VCaP (cell line): ENCODE results near the gene SIX3.

ENCODE experiments used
- H3K27ac ChIP-seq: fragments of 450-650 bp; 2 replicates; pipeline ENCODE4 v1.5.1; 2017
- TF ChIP-seq, protein P1 (sequence below): fragments of 450-650 bp; conservative IDR thresholded peaks from 2 replicates; pipeline ENCODE4 v1.5.1; 2017; ENCODE audit warnings: mild to moderate bottlenecking, moderate library complexity

The SIX3 gene

DNA sequence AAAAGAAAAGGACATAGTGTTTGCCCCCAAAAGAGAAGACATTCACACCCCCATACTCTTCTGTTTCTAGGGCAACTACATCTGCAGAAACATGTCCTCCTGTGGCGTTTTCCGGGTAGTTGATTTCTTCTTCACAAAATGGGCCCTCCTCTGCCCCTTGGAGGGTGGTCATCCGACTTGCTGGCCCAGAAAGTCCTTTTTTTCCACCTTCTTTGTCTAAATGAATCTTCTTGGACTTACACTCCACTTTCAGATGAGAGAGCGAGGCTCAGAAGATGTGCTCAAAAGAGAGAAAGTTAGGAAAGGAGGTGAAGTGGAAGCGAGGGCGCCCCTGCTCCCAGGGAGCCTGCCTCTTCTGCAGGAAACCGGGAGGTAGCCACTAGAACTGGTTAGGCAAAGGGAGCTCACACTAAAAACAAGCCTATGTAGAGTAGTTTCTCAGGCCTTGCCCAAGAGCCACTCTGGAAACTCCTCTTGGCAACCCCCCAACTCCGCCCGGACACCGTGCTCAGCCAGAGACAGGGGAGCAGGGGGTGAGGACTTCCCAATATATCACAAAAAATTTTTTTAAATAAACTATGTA, 10.2 kb upstream of the SIX3 start:
- H3K27ac ChIP-seq = no peak overlapping the region
- TF ChIP-seq, protein P1, sequence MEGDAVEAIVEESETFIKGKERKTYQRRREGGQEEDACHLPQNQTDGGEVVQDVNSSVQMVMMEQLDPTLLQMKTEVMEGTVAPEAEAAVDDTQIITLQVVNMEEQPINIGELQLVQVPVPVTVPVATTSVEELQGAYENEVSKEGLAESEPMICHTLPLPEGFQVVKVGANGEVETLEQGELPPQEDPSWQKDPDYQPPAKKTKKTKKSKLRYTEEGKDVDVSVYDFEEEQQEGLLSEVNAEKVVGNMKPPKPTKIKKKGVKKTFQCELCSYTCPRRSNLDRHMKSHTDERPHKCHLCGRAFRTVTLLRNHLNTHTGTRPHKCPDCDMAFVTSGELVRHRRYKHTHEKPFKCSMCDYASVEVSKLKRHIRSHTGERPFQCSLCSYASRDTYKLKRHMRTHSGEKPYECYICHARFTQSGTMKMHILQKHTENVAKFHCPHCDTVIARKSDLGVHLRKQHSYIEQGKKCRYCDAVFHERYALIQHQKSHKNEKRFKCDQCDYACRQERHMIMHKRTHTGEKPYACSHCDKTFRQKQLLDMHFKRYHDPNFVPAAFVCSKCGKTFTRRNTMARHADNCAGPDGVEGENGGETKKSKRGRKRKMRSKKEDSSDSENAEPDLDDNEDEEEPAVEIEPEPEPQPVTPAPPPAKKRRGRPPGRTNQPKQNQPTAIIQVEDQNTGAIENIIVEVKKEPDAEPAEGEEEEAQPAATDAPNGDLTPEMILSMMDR = no peak

DNA sequence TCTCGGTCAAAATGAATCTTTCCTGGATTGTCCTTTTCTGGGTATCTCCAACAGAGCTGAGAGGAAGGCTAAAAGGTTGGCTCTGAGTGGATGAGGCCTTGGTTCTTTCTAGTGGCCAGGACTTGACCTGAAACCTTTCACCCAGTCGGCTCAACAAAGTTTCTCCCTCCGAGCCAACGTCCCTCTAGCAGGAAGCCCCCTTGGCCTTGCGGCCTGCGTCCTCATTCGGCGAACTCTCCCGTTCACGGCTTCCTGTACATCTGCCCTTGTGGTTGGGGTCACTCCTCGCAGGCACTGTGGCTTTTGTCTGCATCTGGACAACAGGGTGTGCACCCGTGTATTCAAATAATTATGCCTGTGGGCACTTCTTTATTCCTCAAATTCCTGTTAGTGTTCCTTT, 9.4 kb upstream of the SIX3 start:
- TF ChIP-seq, protein P1 = no peak
- no peak overlapping the region for H3K27ac ChIP-seq

DNA sequence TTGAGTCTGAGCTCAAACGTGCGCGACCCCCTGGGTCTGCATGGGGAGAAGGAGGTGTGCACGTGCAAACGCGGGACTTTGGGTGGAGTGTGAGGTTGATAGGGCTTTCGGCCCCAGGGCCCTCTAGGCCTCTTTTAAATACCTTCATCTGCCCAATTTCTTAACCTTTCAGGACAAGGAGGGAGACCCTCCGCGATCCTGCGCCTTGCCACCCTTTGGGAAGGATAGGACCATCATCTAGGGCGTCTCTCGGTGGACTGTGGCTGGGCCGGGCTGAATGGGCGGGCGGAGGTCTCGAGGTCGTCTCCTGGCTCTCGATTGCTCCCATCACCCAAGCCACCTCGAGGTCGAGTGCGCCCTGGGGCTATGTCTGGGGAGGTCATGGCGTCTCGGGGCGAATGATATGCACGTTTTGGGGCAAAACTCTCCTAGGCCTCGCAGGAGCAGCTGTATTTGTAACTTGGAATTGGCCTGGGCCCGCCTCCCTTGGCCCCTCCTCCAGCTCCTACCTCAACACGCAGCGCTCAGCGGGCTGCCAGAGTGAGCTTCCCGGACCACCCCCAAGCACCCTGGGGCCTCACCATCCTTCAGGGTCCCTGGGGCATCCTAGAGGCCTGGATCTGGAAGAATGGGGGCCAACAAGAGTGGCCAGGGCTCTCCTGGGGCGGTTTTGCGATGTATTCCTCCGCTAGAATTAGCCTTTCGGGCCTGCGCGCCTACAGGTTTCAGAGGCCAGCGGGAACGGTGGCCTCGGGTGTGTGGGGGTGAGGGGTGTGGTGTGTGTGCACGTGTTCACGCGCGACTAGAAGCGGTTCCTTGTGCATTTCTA, 8.7 kb upstream of the SIX3 start:
- H3K27ac ChIP-seq = no peak overlapping the region
- TF ChIP-seq, protein P1 = no peak

DNA sequence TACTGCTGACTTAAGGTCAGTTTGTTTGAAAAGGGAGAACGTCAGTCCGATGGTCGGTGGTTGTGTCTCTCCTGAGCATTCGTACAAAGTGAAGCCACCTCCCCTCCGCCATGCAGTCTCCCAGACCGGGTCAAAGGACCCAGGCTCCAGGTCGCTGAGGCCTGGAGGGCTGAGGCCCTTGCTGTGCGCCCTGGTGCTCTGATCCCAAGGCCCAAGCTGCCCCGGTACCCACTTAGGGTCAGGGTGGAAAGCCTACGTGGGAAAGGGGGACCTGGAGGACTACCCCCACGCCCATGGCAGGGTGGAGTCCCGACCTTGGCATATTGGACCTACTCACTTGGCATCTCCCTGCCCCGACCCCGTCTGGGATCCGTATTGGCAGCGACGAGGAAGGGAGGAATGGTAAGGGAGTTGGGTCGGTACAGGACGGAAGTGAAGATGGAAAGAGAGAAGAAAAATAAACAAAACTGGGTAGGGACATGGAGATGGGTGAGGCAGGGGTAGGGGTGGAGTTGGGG, 8.0 kb upstream of the SIX3 start:
- TF ChIP-seq, protein P1 = no peak
- no peak overlapping the region for H3K27ac ChIP-seq

DNA sequence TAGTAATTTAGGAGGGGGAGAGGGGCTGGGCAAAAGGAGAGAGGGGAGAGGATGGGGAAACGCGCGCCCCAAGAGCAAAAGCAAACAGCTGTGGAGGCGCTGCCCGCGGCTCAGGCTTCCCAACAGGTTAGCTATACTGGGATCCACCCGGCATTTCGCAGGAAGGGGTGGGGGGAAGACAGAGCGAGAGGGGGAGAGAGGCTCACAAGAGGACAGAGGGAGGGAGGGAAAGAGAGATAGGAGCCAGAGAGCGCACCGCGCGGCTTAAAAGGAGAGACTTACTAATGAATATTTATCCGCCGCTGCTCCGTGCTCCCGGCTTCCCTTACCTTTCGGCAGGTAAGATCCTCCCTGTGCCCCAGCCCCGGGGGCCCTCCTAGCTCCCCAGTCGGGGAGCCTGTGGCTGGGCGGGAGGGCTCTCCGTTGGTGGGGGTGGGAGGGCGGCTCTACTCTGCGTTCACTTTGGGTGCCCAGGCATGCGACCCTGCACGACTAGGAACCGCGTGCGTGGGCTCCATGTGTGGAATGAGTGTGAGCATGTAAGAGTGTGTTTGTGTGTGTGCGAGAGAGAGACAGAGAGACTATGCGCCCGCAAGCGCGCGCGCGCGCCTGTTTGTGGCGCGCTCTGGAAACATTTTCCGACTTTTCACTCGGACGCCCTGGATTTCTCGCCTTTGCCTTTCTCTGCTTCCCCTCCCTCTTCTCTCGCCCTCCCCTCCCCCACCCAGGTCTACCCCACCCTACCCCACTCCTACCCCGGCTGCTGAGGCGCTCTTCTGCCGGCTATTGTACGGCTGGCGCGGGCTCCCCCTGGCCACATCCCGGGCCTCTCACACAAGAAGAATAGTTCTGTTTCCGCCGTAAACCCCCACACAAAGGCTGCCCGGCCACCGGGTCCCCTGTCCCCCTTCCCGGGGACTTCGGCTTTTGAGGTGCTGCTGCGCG, 7.2 kb upstream of the SIX3 start:
- H3K27ac ChIP-seq = peak overlapping the region; percentile 7; the same call in 1 of the 2 replicates
- TF ChIP-seq, protein P1 = no peak

DNA sequence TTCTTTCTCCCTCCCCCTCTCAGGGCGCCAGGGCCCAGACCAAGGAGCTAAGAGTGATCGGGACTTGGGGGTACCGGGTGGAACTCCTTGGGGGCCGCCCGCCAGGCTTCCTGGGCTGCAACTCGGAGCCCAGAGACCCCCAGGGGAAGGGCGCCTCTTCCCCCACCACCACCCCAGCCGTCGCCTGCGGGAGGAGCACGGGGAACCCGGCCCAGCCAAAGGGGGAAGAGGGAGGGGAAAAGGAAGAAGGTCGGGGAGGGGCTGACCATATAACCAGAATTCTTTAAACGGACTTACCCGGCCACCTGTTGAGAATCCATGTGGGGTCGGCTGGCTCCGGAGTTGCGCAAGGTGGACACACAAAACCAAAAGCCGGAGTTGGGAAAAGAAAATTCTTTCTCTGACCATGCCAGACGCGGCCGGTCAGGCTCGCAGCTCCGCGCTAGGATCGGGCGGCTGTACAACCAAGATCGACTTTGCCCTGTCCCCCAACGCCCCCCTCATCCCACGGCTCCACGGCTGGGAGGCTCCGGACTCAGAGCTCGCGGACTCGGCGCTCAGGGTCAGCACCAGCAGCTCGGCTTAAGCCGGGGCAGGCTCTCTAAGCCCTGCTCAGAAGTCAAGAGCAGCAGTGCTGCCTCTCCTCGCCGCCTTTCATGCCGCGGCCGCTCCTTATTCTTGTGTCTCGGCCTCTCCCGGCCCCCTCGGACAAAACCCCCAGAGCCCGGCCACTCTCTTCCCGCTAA, 6.3 kb upstream of the SIX3 start:
- peak overlapping the region; percentile 7; the same call in 1 of the 2 replicates for H3K27ac ChIP-seq
- TF ChIP-seq, protein P1 = no peak
